HepG2 (cell line): ENCODE results near the gene C15orf62. TPM values are rescaled to one million over a fixed set of nuclear protein-coding genes. Genes with fewer than 3 reads are reported as not detected.
A peak's percentile ranks its signal among the peaks of the same experiment; 100 is the strongest.

ENCODE experiments used
- AGO2 ChIP-seq: fragments of 200-400 bp; formaldehyde crosslinking; optimal IDR thresholded peaks from 2 replicates; pipeline ENCODE3; 2017; ENCODE audit warnings: mild to moderate bottlenecking, low read depth, low read length, moderate library complexity
- ARNT2 ChIP-seq: sonication (generic); formaldehyde crosslinking; IDR thresholded peaks from 2 replicates; pipeline ENCODE4 v1.8.0; 2022; ENCODE audit warnings: mild to moderate bottlenecking, low read depth, missing genetic modification reagents, moderate library complexity
- CSRNP1 ChIP-seq: sonication (generic); formaldehyde crosslinking; IDR thresholded peaks from 2 replicates; pipeline ENCODE4 v1.8.1; 2023; ENCODE audit warnings: mild to moderate bottlenecking, missing genetic modification reagents
- KDM2A ChIP-seq: sonication (generic); formaldehyde crosslinking; IDR thresholded peaks from 2 replicates; pipeline ENCODE4 v1.4.0; 2020; ENCODE audit warnings: low read depth, missing genetic modification reagents, borderline replicate concordance
- NFE2L1 ChIP-seq: sonication (generic); formaldehyde crosslinking; IDR thresholded peaks from 2 replicates; pipeline ENCODE4 v1.4.0; 2020; ENCODE audit warnings: missing genetic modification reagents, mild to moderate bottlenecking, borderline replicate concordance
- POGK ChIP-seq: sonication (generic); formaldehyde crosslinking; conservative IDR thresholded peaks from 2 replicates; pipeline ENCODE4 v1.8.0; 2022; ENCODE audit warnings: mild to moderate bottlenecking, moderate library complexity, missing genetic modification reagents
- RFXAP ChIP-seq: sonication (generic); formaldehyde crosslinking; IDR thresholded peaks from 2 replicates; pipeline ENCODE4 v1.4.0; 2020; ENCODE audit warnings: missing genetic modification reagents, borderline replicate concordance
- SNAI1 ChIP-seq: sonication (generic); formaldehyde crosslinking; IDR thresholded peaks from 2 replicates; pipeline ENCODE4 v1.5.0; 2020; ENCODE audit warnings: mild to moderate bottlenecking, missing genetic modification reagents, borderline replicate concordance
- TP53 ChIP-seq: sonication (generic); formaldehyde crosslinking; conservative IDR thresholded peaks from 2 replicates; pipeline ENCODE4 v1.4.0; 2020; ENCODE audit warnings: missing genetic modification reagents
- TSC22D2 ChIP-seq: sonication (generic); formaldehyde crosslinking; IDR thresholded peaks from 2 replicates; pipeline ENCODE4 v1.5.1; 2020; ENCODE audit warnings: missing genetic modification reagents, mild to moderate bottlenecking, borderline replicate concordance
- ZBTB1 ChIP-seq: sonication (generic); formaldehyde crosslinking; IDR thresholded peaks from 2 replicates; pipeline ENCODE4 v1.4.0; 2020; ENCODE audit warnings: missing genetic modification reagents, borderline replicate concordance
- ZGPAT ChIP-seq: IDR thresholded peaks from 2 replicates; pipeline ENCODE4 v1.6.1; 2016; ENCODE audit warnings: mild to moderate bottlenecking
- ZNF225 ChIP-seq: sonication (generic); formaldehyde crosslinking; IDR thresholded peaks from 2 replicates; pipeline ENCODE4 v1.4.0; 2020; ENCODE audit warnings: mild to moderate bottlenecking, missing genetic modification reagents
- ZNF235 ChIP-seq: sonication (generic); formaldehyde crosslinking; IDR thresholded peaks from 2 replicates; pipeline ENCODE4 v1.8.1; 2023; ENCODE audit warnings: mild to moderate bottlenecking, missing genetic modification reagents, borderline replicate concordance
- ZNF317 ChIP-seq: sonication (generic); formaldehyde crosslinking; IDR thresholded peaks from 2 replicates; pipeline ENCODE4 v1.5.0; 2020; ENCODE audit warnings: mild to moderate bottlenecking, missing genetic modification reagents
- ZNF33A ChIP-seq: sonication (generic); formaldehyde crosslinking; IDR thresholded peaks from 2 replicates; pipeline ENCODE4 v1.5.1; 2020; ENCODE audit warnings: missing genetic modification reagents, mild to moderate bottlenecking, moderate library complexity, borderline replicate concordance
- ZNF7 ChIP-seq: IDR thresholded peaks from 2 replicates; pipeline ENCODE4 v1.6.1; 2016; ENCODE audit warnings: missing biosample characterization, missing genetic modification reagents
- polyA plus RNA-seq, 8 experiments: library from polyadenylated mRNA; depleted of rRNA in 3 of 8; stranded (reverse) in 7 of 8; unstranded in 1 of 8; fragments of >200 nt; fragmentation: Illumina TruSeq in 4 of 8; extraction: Trizol in 4 of 8; gene quantifications; 2 replicates each; pipeline versions ENCODE4 v1.2.1 to v1.2.3, GENCODE V29; 2011 to 2016; ENCODE audit warnings: low read depth in 4 of 8, missing spikeins in 1 of 8, mixed read lengths in 1 of 8; ENCODE audit not compliant: insufficient read depth in 1 of 8
- total RNA-seq, 5 experiments: library from RNA; depleted of rRNA; stranded (reverse); fragments of >200 nt; fragmentation: Illumina TruSeq; extraction: Trizol; gene quantifications; 2 replicates each; pipeline ENCODE4 v1.2.3, GENCODE V29; 2016; ENCODE audit warnings: low read depth in 1 of 5
- TF ChIP-seq, protein P1 (sequence below): sonication (generic); formaldehyde crosslinking; IDR thresholded peaks from 2 replicates; pipeline ENCODE4 v1.4.0; 2020; ENCODE audit warnings: missing genetic modification reagents

Gene C15orf62
- total and polyA plus RNA-seq, 2 of the 13 experiments (the other 11 are each of a cell fraction or from before 2014, with no cell fraction given), result 0.51 to 1.1 TPM

DNA sequence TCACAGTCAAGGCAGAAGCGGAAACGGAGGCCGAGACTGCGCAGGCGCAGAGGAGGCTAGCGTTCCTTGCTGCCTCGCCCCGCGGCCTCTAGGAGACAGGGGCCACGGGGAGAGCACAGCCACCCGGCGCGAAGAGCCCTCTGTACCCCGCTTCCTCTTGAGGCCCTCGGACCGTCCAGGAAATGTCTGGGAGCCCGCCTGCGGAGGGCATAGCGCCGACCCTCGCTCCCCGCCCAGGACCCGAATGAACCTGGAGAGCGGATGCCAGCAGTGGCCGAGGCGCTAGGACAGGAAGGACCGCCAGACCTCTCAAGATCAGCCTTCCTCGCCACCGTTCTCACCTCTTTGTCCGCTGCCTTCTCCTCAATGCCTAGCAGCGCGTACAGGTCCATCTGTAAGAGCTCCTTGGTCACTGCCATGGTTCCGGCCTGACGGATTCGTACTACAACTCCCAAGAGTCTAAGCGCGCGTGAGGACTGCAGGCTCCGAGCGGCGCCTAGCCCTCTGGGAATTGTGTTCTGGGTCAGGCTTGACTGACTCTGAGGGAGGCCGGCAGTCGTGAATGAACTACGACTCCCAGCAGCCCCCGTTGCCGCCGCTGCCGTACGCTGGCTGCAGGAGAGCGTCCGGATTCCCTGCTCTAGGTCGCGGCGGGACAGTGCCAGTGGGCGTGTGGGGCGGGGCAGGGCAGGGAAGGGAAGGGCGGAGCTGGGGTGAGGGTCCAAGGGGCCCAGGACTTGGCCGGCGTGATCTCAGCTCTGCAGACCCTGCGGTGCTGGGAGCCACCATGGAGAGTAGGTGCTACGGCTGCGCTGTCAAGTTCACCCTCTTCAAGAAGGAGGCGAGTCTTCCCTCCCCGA lies 37.5 kb downstream of the C15orf62 start, which contains the start of the genes DNAJC17 and ZFYVE19 (continued):
- TF ChIP-seq POGK (CRISPR knock-in tag) (peak; percentile 68), ARNT2 (peak; percentile 73; the same call in 1 of the 2 replicates), ZGPAT (CRISPR knock-in tag) (peak; percentile 54; the same call in 1 of the 2 replicates), CSRNP1 (CRISPR knock-in tag) (peak; percentile 88; the same call in 1 of the 2 replicates), ZNF235 (CRISPR knock-in tag) (peak; percentile 81; the same call in 1 of the 2 replicates), KDM2A (CRISPR knock-in tag) (peak; percentile 71), ZBTB1 (CRISPR knock-in tag) (no peak), ZNF7 (CRISPR knock-in tag) (no peak), ZNF225 (CRISPR knock-in tag) (peak; percentile 66; the same call in 1 of the 2 replicates), AGO2 (peak; percentile 71), ZNF317 (CRISPR knock-in tag) (0 out of 2 replicates have a peak, but pooled peaks have one; percentile 39), TP53 (CRISPR knock-in tag) (peak; percentile 80; the same call in 1 of the 2 replicates), RFXAP (CRISPR knock-in tag) (peak; percentile 36), SNAI1 (CRISPR knock-in tag) (0 out of 2 replicates have a peak, but pooled peaks have one; percentile 22), NFE2L1 (CRISPR knock-in tag) (0 out of 2 replicates have a peak, but pooled peaks have one; percentile 28), TSC22D2 (peak; percentile 14; the same call in 1 of the 2 replicates), ZNF33A (CRISPR knock-in tag) (no peak)
- TF ChIP-seq, protein P1, sequence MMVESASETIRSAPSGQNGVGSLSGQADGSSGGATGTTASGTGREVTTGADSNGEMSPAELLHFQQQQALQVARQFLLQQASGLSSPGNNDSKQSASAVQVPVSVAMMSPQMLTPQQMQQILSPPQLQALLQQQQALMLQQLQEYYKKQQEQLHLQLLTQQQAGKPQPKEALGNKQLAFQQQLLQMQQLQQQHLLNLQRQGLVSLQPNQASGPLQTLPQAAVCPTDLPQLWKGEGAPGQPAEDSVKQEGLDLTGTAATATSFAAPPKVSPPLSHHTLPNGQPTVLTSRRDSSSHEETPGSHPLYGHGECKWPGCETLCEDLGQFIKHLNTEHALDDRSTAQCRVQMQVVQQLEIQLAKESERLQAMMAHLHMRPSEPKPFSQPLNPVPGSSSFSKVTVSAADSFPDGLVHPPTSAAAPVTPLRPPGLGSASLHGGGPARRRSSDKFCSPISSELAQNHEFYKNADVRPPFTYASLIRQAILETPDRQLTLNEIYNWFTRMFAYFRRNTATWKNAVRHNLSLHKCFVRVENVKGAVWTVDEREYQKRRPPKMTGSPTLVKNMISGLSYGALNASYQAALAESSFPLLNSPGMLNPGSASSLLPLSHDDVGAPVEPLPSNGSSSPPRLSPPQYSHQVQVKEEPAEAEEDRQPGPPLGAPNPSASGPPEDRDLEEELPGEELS (CRISPR knock-in tag), result peak; percentile 39
